ENCODE measurements around the gene FHDC1. TPM values are rescaled to one million over a fixed set of nuclear protein-coding genes. Genes with fewer than 3 reads are reported as not detected.

Gene FHDC1
- total and polyA plus RNA-seq, 10 of the 15 experiments (the other 5 are each of a cell fraction or from before 2014, with no cell fraction given) = 0.04 to 0.12 (median 0.06) TPM; not detected in 3

DNA sequence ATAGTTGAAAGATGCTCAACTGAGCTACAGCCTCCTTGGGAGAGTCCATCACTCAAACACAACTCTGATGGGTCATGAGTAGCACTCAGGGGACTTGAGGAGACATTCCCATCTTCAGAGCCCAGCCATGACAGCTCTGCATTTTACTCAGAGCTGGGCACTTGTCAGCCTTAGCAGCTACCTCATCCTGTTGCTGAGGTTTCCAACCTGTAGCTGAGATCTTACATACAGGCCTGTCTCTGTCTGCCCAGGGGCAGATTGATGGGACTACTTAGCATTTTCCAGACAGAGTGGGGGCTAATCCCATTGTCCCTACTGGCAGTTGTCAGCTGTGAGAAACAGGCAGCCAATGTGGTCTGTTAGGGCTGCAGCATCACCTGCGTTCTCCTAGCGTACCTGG is 3.5 kb downstream of the FHDC1 start:
- peaks cover 10 to 17% of the 10 kb centered on the region in 2 experiments for H3K27me3 ChIP-seq (replicated peaks in 1 of 2; ENCODE audit: control insufficient read depth in 2 of 2, insufficient read depth in 2 of 2, low read length in 1 of 2)
- FAIRE-seq (no peak), ATAC-seq (no peak), DNase-seq (ENCODE audit: low read depth, low spot score) (no peak)
- WGBS (ENCODE audit: insufficient coverage, insufficient replicate concordance, low lambda C conversion rate, missing lambda C conversion rate) = 77% methylated on average over 2 of the region's 2 CpGs
- no peak overlapping the region for H3K4me3 ChIP-seq
- ChIA-PET CTCF (interaction anchor here (0.9 kb wide), 1 partner anchor 36 kb away, joined by 3 read pairs; no protein-coding TSS in a partner anchor), SMC1A (ENCODE audit: uncharacterized antibody, unreplicated experiment) (interaction anchor here (0.7 kb wide), 1 partner anchor 1823 kb away, joined by 3 read pairs; no protein-coding TSS in a partner anchor), POLR2A (no interaction called here), RAD21 (ENCODE audit: unreplicated experiment) (interaction anchor here (0.8 kb wide), 1 partner anchor 187 kb away, joined by 3 read pairs; no protein-coding TSS in a partner anchor)
- H3K9ac ChIP-seq (ENCODE audit: control insufficient read depth, insufficient read depth, low read length) = no peak overlapping the region
- H3K36me3 ChIP-seq (ENCODE audit: control insufficient read depth in 2 of 2, insufficient read depth in 2 of 2, low read length in 1 of 2) = no peaks in the 10 kb centered on the region
- H3K79me2 ChIP-seq (ENCODE audit: control insufficient read depth, insufficient read depth, low read length) = no peaks in the 10 kb centered on the region
- H3K27ac ChIP-seq (ENCODE audit: control insufficient read depth, insufficient read depth) = no peak overlapping the region
- no TSS peak for BruUV-seq (replicated peaks)
- no peak overlapping the region for H2AFZ ChIP-seq (ENCODE audit: control insufficient read depth, low read depth, low read length)
- no peak overlapping the region for H3K4me2 ChIP-seq (ENCODE audit: control insufficient read depth, insufficient read depth)
- H3K9me3 ChIP-seq (replicated peaks; ENCODE audit: control insufficient read depth, insufficient read depth, low read length) = no peaks in the 10 kb centered on the region
- intact Hi-C loops (cut with micrococcal nuclease; ENCODE audit: unreplicated experiment) = no loop called here
- H4K20me1 ChIP-seq (ENCODE audit: control insufficient read depth, insufficient read depth) = 0 out of 2 replicates have a peak, but pooled peaks cover 3% of the 10 kb centered on the region
- peaks cover 10% of the 10 kb centered on the region for H3K4me1 ChIP-seq (ENCODE audit: control insufficient read depth, insufficient read depth, low read length)
- in situ Hi-C loops (cut with MboI) = no loop called here
- TF ChIP-seq, protein P1, sequence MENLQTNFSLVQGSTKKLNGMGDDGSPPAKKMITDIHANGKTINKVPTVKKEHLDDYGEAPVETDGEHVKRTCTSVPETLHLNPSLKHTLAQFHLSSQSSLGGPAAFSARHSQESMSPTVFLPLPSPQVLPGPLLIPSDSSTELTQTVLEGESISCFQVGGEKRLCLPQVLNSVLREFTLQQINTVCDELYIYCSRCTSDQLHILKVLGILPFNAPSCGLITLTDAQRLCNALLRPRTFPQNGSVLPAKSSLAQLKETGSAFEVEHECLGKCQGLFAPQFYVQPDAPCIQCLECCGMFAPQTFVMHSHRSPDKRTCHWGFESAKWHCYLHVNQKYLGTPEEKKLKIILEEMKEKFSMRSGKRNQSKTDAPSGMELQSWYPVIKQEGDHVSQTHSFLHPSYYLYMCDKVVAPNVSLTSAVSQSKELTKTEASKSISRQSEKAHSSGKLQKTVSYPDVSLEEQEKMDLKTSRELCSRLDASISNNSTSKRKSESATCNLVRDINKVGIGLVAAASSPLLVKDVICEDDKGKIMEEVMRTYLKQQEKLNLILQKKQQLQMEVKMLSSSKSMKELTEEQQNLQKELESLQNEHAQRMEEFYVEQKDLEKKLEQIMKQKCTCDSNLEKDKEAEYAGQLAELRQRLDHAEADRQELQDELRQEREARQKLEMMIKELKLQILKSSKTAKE (IDR thresholded peaks at IDR 0.05; ENCODE audit: low read depth, poor library complexity, severe bottlenecking) = no peak
- TF ChIP-seq, protein P2, sequence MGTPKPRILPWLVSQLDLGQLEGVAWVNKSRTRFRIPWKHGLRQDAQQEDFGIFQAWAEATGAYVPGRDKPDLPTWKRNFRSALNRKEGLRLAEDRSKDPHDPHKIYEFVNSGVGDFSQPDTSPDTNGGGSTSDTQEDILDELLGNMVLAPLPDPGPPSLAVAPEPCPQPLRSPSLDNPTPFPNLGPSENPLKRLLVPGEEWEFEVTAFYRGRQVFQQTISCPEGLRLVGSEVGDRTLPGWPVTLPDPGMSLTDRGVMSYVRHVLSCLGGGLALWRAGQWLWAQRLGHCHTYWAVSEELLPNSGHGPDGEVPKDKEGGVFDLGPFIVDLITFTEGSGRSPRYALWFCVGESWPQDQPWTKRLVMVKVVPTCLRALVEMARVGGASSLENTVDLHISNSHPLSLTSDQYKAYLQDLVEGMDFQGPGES (IDR thresholded peaks at IDR 0.05) = no peak
- no peak for TF ChIP-seq HCFC1 (IDR thresholded peaks at IDR 0.05; ENCODE audit: low read length)
- no peak for TF ChIP-seq IKZF2 (IDR thresholded peaks at IDR 0.05)
- TF ChIP-seq EGR1 (IDR thresholded peaks at IDR 0.05; ENCODE audit: borderline replicate concordance in 1 of 2, low read depth in 2 of 2, low read length in 2 of 2) = no peak
- no peak for TF ChIP-seq KDM1A (IDR thresholded peaks at IDR 0.05; ENCODE audit: borderline replicate concordance)
- no peak for TF ChIP-seq GABPA (IDR thresholded peaks at IDR 0.05; ENCODE audit: low read depth)
- TF ChIP-seq, protein P3, sequence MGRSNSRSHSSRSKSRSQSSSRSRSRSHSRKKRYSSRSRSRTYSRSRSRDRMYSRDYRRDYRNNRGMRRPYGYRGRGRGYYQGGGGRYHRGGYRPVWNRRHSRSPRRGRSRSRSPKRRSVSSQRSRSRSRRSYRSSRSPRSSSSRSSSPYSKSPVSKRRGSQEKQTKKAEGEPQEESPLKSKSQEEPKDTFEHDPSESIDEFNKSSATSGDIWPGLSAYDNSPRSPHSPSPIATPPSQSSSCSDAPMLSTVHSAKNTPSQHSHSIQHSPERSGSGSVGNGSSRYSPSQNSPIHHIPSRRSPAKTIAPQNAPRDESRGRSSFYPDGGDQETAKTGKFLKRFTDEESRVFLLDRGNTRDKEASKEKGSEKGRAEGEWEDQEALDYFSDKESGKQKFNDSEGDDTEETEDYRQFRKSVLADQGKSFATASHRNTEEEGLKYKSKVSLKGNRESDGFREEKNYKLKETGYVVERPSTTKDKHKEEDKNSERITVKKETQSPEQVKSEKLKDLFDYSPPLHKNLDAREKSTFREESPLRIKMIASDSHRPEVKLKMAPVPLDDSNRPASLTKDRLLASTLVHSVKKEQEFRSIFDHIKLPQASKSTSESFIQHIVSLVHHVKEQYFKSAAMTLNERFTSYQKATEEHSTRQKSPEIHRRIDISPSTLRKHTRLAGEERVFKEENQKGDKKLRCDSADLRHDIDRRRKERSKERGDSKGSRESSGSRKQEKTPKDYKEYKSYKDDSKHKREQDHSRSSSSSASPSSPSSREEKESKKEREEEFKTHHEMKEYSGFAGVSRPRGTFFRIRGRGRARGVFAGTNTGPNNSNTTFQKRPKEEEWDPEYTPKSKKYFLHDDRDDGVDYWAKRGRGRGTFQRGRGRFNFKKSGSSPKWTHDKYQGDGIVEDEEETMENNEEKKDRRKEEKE (IDR thresholded peaks at IDR 0.05) = no peak
- no peak for TF ChIP-seq HDAC2 (IDR thresholded peaks at IDR 0.05)
- TF ChIP-seq MEF2B (IDR thresholded peaks at IDR 0.05; ENCODE audit: partially characterized antibody, poor library complexity, severe bottlenecking) = no peak
- TF ChIP-seq, protein P4, sequence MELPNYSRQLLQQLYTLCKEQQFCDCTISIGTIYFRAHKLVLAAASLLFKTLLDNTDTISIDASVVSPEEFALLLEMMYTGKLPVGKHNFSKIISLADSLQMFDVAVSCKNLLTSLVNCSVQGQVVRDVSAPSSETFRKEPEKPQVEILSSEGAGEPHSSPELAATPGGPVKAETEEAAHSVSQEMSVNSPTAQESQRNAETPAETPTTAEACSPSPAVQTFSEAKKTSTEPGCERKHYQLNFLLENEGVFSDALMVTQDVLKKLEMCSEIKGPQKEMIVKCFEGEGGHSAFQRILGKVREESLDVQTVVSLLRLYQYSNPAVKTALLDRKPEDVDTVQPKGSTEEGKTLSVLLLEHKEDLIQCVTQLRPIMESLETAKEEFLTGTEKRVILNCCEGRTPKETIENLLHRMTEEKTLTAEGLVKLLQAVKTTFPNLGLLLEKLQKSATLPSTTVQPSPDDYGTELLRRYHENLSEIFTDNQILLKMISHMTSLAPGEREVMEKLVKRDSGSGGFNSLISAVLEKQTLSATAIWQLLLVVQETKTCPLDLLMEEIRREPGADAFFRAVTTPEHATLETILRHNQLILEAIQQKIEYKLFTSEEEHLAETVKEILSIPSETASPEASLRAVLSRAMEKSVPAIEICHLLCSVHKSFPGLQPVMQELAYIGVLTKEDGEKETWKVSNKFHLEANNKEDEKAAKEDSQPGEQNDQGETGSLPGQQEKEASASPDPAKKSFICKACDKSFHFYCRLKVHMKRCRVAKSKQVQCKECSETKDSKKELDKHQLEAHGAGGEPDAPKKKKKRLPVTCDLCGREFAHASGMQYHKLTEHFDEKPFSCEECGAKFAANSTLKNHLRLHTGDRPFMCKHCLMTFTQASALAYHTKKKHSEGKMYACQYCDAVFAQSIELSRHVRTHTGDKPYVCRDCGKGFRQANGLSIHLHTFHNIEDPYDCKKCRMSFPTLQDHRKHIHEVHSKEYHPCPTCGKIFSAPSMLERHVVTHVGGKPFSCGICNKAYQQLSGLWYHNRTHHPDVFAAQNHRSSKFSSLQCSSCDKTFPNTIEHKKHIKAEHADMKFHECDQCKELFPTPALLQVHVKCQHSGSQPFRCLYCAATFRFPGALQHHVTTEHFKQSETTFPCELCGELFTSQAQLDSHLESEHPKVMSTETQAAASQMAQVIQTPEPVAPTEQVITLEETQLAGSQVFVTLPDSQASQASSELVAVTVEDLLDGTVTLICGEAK (IDR thresholded peaks at IDR 0.05; ENCODE audit: borderline replicate concordance) = no peak
- TF ChIP-seq NR2C2 (IDR thresholded peaks at IDR 0.05; ENCODE audit: borderline replicate concordance, control insufficient read depth, insufficient read length, low read depth) = no peak
